ENCODE measurements around the gene ZBTB43.
A peak's percentile ranks its signal among the peaks of the same experiment; 100 is the strongest.

ZBTB43 gene

GRCh38 chr9:126791406-126792230 lies 13.2 kb upstream of the ZBTB43 start:
- Histone ChIP-seq H3K9me3 (ENCODE audit: insufficient read depth, low read length) (no peaks in the 10 kb centered on the region), H2AFZ (ENCODE audit: low read depth, low read length, severe bottlenecking) (no peak overlapping the region), H3K36me3 (ENCODE audit: low read length) (no peaks in the 10 kb centered on the region), H3K9ac (ENCODE audit: low read length) (no peak overlapping the region), H3K79me2 (ENCODE audit: insufficient read depth, low read length) (no peaks in the 10 kb centered on the region), H4K20me1 (ENCODE audit: low read depth, low read length) (no peaks in the 10 kb centered on the region), H3K4me3 (ENCODE audit: insufficient read depth, low read length, poor library complexity, severe bottlenecking) (no peak overlapping the region), H3K4me2 (ENCODE audit: low read depth, low read length, poor library complexity, severe bottlenecking) (no peak overlapping the region), H3K9me2 (replicated peaks; ENCODE audit: insufficient read depth, low read length) (no peaks in the 10 kb centered on the region), H3K27me3 (ENCODE audit: low read length) (no peaks in the 10 kb centered on the region), H3F3A (ENCODE audit: insufficient read depth) (no peaks in the 10 kb centered on the region), H3K27ac (ENCODE audit: low read depth, low read length) (no peak overlapping the region)
- TF ChIP-seq EZH2phosphoT487 (conservative IDR thresholded peaks at IDR 0.05; ENCODE audit: low read length) (no peak), CTCF (IDR thresholded peaks at IDR 0.05; ENCODE audit: insufficient read depth, low read length, poor library complexity, severe bottlenecking) (no peak)

GRCh38 chr9:126793686-126794417 lies 11.0 kb upstream of the ZBTB43 start:
- Histone ChIP-seq H3K9ac (ENCODE audit: low read length) (no peak overlapping the region), H3K27ac (ENCODE audit: low read depth, low read length) (no peak overlapping the region), H3K4me3 (ENCODE audit: insufficient read depth, low read length, poor library complexity, severe bottlenecking) (no peak overlapping the region), H3K36me3 (ENCODE audit: low read length) (no peaks in the 10 kb centered on the region), H3K79me2 (ENCODE audit: insufficient read depth, low read length) (no peaks in the 10 kb centered on the region), H2AFZ (ENCODE audit: low read depth, low read length, severe bottlenecking) (no peak overlapping the region), H3F3A (ENCODE audit: insufficient read depth) (no peaks in the 10 kb centered on the region), H3K9me2 (replicated peaks; ENCODE audit: insufficient read depth, low read length) (no peaks in the 10 kb centered on the region), H3K27me3 (ENCODE audit: low read length) (no peaks in the 10 kb centered on the region), H3K4me2 (ENCODE audit: low read depth, low read length, poor library complexity, severe bottlenecking) (no peak overlapping the region), H3K9me3 (ENCODE audit: insufficient read depth, low read length) (no peaks in the 10 kb centered on the region), H4K20me1 (ENCODE audit: low read depth, low read length) (no peaks in the 10 kb centered on the region)
- TF ChIP-seq EZH2phosphoT487 (conservative IDR thresholded peaks at IDR 0.05; ENCODE audit: low read length), result no peak
- TF ChIP-seq CTCF (IDR thresholded peaks at IDR 0.05; ENCODE audit: insufficient read depth, low read length, poor library complexity, severe bottlenecking), result no peak

GRCh38 chr9:126794441-126794840 lies 10.4 kb upstream of the ZBTB43 start:
- Histone ChIP-seq H3K36me3 (ENCODE audit: low read length) (no peaks in the 10 kb centered on the region), H3F3A (ENCODE audit: insufficient read depth) (no peaks in the 10 kb centered on the region), H3K4me3 (ENCODE audit: insufficient read depth, low read length, poor library complexity, severe bottlenecking) (no peak overlapping the region), H3K79me2 (ENCODE audit: insufficient read depth, low read length) (no peaks in the 10 kb centered on the region), H3K27me3 (ENCODE audit: low read length) (no peaks in the 10 kb centered on the region), H4K20me1 (ENCODE audit: low read depth, low read length) (no peaks in the 10 kb centered on the region), H3K9me2 (replicated peaks; ENCODE audit: insufficient read depth, low read length) (no peaks in the 10 kb centered on the region), H3K27ac (ENCODE audit: low read depth, low read length) (no peak overlapping the region), H3K9me3 (ENCODE audit: insufficient read depth, low read length) (no peaks in the 10 kb centered on the region), H3K4me2 (ENCODE audit: low read depth, low read length, poor library complexity, severe bottlenecking) (no peak overlapping the region), H3K9ac (ENCODE audit: low read length) (no peak overlapping the region), H2AFZ (ENCODE audit: low read depth, low read length, severe bottlenecking) (no peak overlapping the region)
- TF ChIP-seq EZH2phosphoT487 (conservative IDR thresholded peaks at IDR 0.05; ENCODE audit: low read length), result no peak

DNA sequence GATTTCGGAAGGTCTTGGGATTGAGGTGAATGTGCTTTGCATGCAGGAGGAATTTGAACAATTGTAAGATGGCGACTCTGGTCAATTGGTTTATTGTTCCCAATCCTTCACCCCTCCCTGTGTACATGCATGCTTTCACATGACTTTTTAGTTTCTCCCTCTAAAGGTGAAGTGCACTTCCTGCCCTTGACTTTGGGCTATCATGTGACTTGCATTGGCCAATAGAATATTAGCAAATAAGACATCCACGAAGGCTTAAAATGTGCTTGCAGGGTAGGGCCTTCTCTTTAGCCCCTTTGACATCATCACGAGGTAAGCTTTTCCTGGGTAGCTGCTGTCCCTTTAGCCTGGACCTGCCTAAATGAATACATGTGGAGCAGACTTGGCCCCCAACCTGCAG lies 8.1 kb upstream of the ZBTB43 start:
- TF ChIP-seq CTCF (IDR thresholded peaks at IDR 0.05; ENCODE audit: insufficient read depth, low read length, poor library complexity, severe bottlenecking), result no peak
- TF ChIP-seq EZH2phosphoT487 (conservative IDR thresholded peaks at IDR 0.05; ENCODE audit: low read length), result no peak
- no peaks in the 10 kb centered on the region for H3K9me2 ChIP-seq (replicated peaks; ENCODE audit: insufficient read depth, low read length)
- H4K20me1 ChIP-seq (ENCODE audit: low read depth, low read length), result no peaks in the 10 kb centered on the region
- H3K9me3 ChIP-seq (ENCODE audit: insufficient read depth, low read length), result no peaks in the 10 kb centered on the region
- H3K27me3 ChIP-seq (ENCODE audit: low read length), result no peaks in the 10 kb centered on the region
- no peaks in the 10 kb centered on the region for H3F3A ChIP-seq (ENCODE audit: insufficient read depth)
- no peak overlapping the region for H3K27ac ChIP-seq (ENCODE audit: low read depth, low read length)
- H3K36me3 ChIP-seq (ENCODE audit: low read length), result no peaks in the 10 kb centered on the region
- H3K79me2 ChIP-seq (ENCODE audit: insufficient read depth, low read length), result no peaks in the 10 kb centered on the region
- no peak overlapping the region for H3K9ac ChIP-seq (ENCODE audit: low read length)
- peak overlapping the region; percentile 46 for H2AFZ ChIP-seq (ENCODE audit: low read depth, low read length, severe bottlenecking)
- H3K4me3 ChIP-seq (ENCODE audit: insufficient read depth, low read length, poor library complexity, severe bottlenecking), result no peak overlapping the region
- no peak overlapping the region for H3K4me2 ChIP-seq (ENCODE audit: low read depth, low read length, poor library complexity, severe bottlenecking)
